Trophoblast cell (in vitro differentiated cells and primary cell): ENCODE measurements around the gene CAPN2.

Experiments used
- DNase-seq, 2 donors: peaks; one replicate each; pipeline ENCODE4 v3.0.0-alpha.2; 2016
- H2AFZ ChIP-seq: 2 replicates; pipeline ENCODE4 v1.6.1; 2013; ENCODE audit warnings: low read length, moderate library complexity, mild to moderate bottlenecking; ENCODE audit not compliant: insufficient read depth, poor library complexity
- H2AK5ac ChIP-seq: 2 replicates; pipeline ENCODE4 v1.6.1; 2013; ENCODE audit warnings: mild to moderate bottlenecking, low read length
- H2BK120ac ChIP-seq: 2 replicates; pipeline ENCODE4 v1.6.1; 2013; ENCODE audit warnings: low read length, mild to moderate bottlenecking, moderate library complexity; ENCODE audit not compliant: insufficient read depth, poor library complexity
- H2BK12ac ChIP-seq: 2 replicates; pipeline ENCODE4 v1.6.1; 2013; ENCODE audit warnings: mild to moderate bottlenecking, low read length, moderate library complexity
- H2BK5ac ChIP-seq: 2 replicates; pipeline ENCODE4 v1.6.1; 2013; ENCODE audit warnings: low read length, low read depth, moderate library complexity, mild to moderate bottlenecking; ENCODE audit not compliant: poor library complexity
- H3K14ac ChIP-seq: 2 replicates; pipeline ENCODE4 v1.6.1; 2013; ENCODE audit warnings: mild to moderate bottlenecking, low read length
- H3K18ac ChIP-seq: 2 replicates; pipeline ENCODE4 v1.6.1; 2013; ENCODE audit warnings: mild to moderate bottlenecking, low read length
- H3K23ac ChIP-seq: 2 replicates; pipeline ENCODE4 v1.6.1; 2013; ENCODE audit warnings: low read length
- H3K27ac ChIP-seq: 2 replicates; pipeline ENCODE4 v1.5.1; 2013; ENCODE audit warnings: low read depth, mild to moderate bottlenecking, inconsistent platforms, low read length, moderate library complexity
- H3K27me3 ChIP-seq: 2 replicates; pipeline ENCODE4 v1.6.1; 2013; ENCODE audit warnings: inconsistent platforms, mild to moderate bottlenecking, low read length, moderate library complexity; ENCODE audit not compliant: insufficient read depth
- H3K36me3 ChIP-seq, 2 experiments: 1 replicate in 1 of 2; 2 replicates in 1 of 2; pipeline ENCODE4 v1.6.1; 2013; ENCODE audit warnings: low read length in 2 of 2, mild to moderate bottlenecking in 2 of 2, moderate library complexity in 1 of 2; ENCODE audit not compliant: insufficient read depth in 2 of 2, control insufficient read depth in 1 of 2
- H3K4ac ChIP-seq: 2 replicates; pipeline ENCODE4 v1.6.1; 2013; ENCODE audit warnings: low read depth, mild to moderate bottlenecking, low read length, moderate library complexity
- H3K4me1 ChIP-seq, 2 experiments: 1 replicate in 1 of 2; 2 replicates in 1 of 2; pipeline ENCODE4 v1.6.1; 2013; ENCODE audit warnings: low read length in 2 of 2, mild to moderate bottlenecking in 2 of 2, moderate library complexity in 1 of 2; ENCODE audit not compliant: insufficient read depth in 2 of 2, control insufficient read depth in 1 of 2
- H3K4me2 ChIP-seq: 2 replicates; pipeline ENCODE4 v1.6.1; 2013; ENCODE audit warnings: inconsistent platforms, mild to moderate bottlenecking, low read length, moderate library complexity
- H3K4me3 ChIP-seq: 2 replicates; pipeline ENCODE4 v1.5.1; 2013; ENCODE audit warnings: mild to moderate bottlenecking, low read depth, low read length, inconsistent platforms
- H3K79me1 ChIP-seq: one replicate; pipeline ENCODE4 v1.6.1; 2013; ENCODE audit warnings: low read length
- H3K79me2 ChIP-seq: 2 replicates; pipeline ENCODE4 v1.6.1; 2013; ENCODE audit warnings: low read length, mild to moderate bottlenecking; ENCODE audit not compliant: control insufficient read depth, insufficient read depth, poor library complexity
- H3K9ac ChIP-seq: 2 replicates; pipeline ENCODE4 v1.6.1; 2013; ENCODE audit warnings: mild to moderate bottlenecking, low read length
- H3K9me3 ChIP-seq: 2 replicates; pipeline ENCODE4 v1.6.1; 2013; ENCODE audit warnings: low read depth, mild to moderate bottlenecking, control low read depth, inconsistent platforms, low read length; ENCODE audit not compliant: insufficient read depth
- H4K12ac ChIP-seq: 2 replicates; pipeline ENCODE4 v1.6.1; 2013; ENCODE audit warnings: low read depth, mild to moderate bottlenecking, low read length, moderate library complexity
- H4K8ac ChIP-seq: 2 replicates; pipeline ENCODE4 v1.6.1; 2013; ENCODE audit warnings: low read depth, mild to moderate bottlenecking, low read length, moderate library complexity
- H4K91ac ChIP-seq: one replicate; pipeline ENCODE4 v1.6.1; 2013; ENCODE audit warnings: low read depth, mild to moderate bottlenecking, low read length, moderate library complexity
- WGBS: extraction: QIAGEN DNeasy Blood & Tissue Kit; methylation state at CpG from one replicate; pipeline ENCODE4 v1.1.7; 2013; ENCODE audit warnings: missing lambda C conversion rate; ENCODE audit not compliant: insufficient read length, insufficient coverage; ENCODE audit errors: extremely low coverage; 5-methylcytosine and 5-hydroxymethylcytosine counted together

CAPN2 gene

GRCh38 chr1:223708651-223709268, 3.6 kb upstream of the CAPN2 start:
- Histone ChIP-seq H3K4me3 (no peak overlapping the region), H3K27ac (no peak overlapping the region), H2BK120ac (peak overlapping the region; percentile 15), H3K79me2 (peaks cover 9% of the 10 kb centered on the region), H3K4me1 (peaks cover 16 to 23% of the 10 kb centered on the region in 2 experiments), H3K9me3 (no peaks in the 10 kb centered on the region), H3K36me3 (no peaks in the 10 kb centered on the region), H2BK12ac (peak overlapping the region; percentile 63), H3K27me3 (no peaks in the 10 kb centered on the region), H3K4ac (peak overlapping the region; percentile 4), H3K18ac (no peak overlapping the region), H3K14ac (peak overlapping the region; percentile 28), H2AFZ (no peak overlapping the region), H2AK5ac (no peak overlapping the region), H4K91ac (peak overlapping the region; percentile 31), H3K79me1 (peaks cover 36% of the 10 kb centered on the region), H3K23ac (no peak overlapping the region), H2BK5ac (no peak overlapping the region), H4K8ac (no peak overlapping the region), H3K4me2 (no peak overlapping the region), H3K9ac (no peak overlapping the region), H4K12ac (no peak overlapping the region)
- DNase-seq: no peak
- WGBS: no CpG with 5 or more reads among the region's 3 CpGs

DNA sequence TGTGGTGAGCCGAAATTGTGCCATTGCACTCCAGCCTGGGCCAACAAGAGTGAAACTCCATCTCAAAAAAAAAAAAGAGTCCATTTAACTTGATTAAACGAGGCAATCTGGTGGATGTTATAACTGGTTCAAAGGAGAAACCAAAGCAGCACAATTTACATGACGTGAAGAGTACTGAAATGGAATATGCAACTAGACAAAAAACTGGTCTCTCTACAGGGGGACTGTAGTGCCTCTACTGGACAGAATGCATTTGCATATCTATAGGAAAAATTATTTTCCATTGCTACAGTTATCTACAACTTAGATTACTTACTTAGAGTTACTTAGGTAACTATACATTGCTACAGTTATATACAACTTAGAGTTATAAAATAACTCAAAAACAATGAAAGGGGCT, 2.7 kb upstream of the CAPN2 start:
- Histone ChIP-seq H3K9ac (no peak overlapping the region), H2BK12ac (no peak overlapping the region), H2AK5ac (no peak overlapping the region), H3K18ac (no peak overlapping the region), H3K79me1 (peaks cover 36% of the 10 kb centered on the region), H3K4me1 (peaks cover 16 to 26% of the 10 kb centered on the region in 2 experiments), H4K8ac (no peak overlapping the region), H2BK120ac (no peak overlapping the region), H3K79me2 (peaks cover 9% of the 10 kb centered on the region), H4K12ac (no peak overlapping the region), H2BK5ac (no peak overlapping the region), H3K4ac (no peak overlapping the region), H4K91ac (no peak overlapping the region), H3K14ac (no peak overlapping the region), H3K27ac (no peak overlapping the region), H3K9me3 (no peaks in the 10 kb centered on the region), H3K4me3 (no peak overlapping the region), H3K36me3 (no peaks in the 10 kb centered on the region), H3K23ac (no peak overlapping the region), H2AFZ (no peak overlapping the region), H3K27me3 (no peaks in the 10 kb centered on the region), H3K4me2 (no peak overlapping the region)
- peak in 1 of 2 donors; percentile 58 for DNase-seq
- no CpG with 5 or more reads among the region's 3 CpGs for WGBS

DNA sequence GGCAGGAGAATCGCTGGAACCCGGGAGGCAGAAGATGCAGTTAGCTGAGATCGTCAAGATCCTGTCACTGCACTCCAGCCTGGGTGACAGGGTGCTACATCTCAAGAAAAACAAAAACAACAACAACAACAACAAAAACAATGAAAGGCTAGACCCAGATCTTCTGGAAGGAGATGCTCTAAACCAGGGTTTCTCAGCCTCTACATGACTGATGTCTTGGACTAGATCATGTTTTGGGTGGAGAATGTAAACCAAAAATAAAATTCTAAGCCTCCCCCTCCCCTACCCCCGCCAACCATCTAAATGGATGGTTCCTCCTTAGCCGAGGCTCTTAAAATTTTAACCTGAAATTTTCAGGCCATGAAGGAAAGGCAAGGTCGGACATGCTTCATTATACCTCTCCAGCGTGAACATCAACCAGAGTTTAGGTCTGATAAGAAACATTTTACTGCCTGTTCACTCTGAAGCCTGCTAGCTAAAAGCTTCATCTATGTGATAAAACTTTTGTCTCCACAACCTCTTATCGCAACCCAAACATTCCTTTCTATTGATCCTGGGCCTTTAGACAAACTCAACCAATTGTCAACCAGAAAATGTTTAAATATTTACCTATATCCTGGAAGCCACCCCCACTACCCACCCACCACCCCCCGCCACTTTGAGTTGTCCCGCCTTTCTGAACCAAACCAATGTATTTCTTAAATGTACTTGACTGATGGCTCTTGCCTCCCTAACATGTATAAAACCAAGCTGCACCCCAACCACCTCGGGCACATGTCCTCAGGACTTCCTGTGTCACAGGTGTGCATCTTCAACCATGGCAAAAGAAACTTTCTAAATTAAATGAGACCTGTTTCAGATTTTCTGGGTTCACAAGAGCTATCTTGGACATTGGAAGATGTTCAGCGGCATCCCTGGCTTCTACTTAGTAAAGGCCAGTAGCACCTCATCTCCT, 1.9 kb upstream of the CAPN2 start:
- H3K4me2 ChIP-seq: no peak overlapping the region
- H3K4ac ChIP-seq: no peak overlapping the region
- no peak overlapping the region for H2BK120ac ChIP-seq
- H3K9me3 ChIP-seq: no peaks in the 10 kb centered on the region
- H3K4me1 ChIP-seq: peaks cover 19 to 32% of the 10 kb centered on the region in 2 experiments
- no peaks in the 10 kb centered on the region for H3K36me3 ChIP-seq
- no peak overlapping the region for H3K18ac ChIP-seq
- H2BK5ac ChIP-seq: no peak overlapping the region
- H3K9ac ChIP-seq: no peak overlapping the region
- H3K4me3 ChIP-seq: no peak overlapping the region
- H4K8ac ChIP-seq: no peak overlapping the region
- no peak overlapping the region for H4K12ac ChIP-seq
- H3K27me3 ChIP-seq: no peaks in the 10 kb centered on the region
- WGBS: no CpG with 5 or more reads among the region's 12 CpGs
- H3K23ac ChIP-seq: no peak overlapping the region
- H3K79me2 ChIP-seq: peaks cover 12% of the 10 kb centered on the region
- no peak for DNase-seq
- no peak overlapping the region for H2AK5ac ChIP-seq
- H2BK12ac ChIP-seq: no peak overlapping the region
- no peak overlapping the region for H3K27ac ChIP-seq
- peaks cover 37% of the 10 kb centered on the region for H3K79me1 ChIP-seq
- H4K91ac ChIP-seq: no peak overlapping the region
- no peak overlapping the region for H3K14ac ChIP-seq
- H2AFZ ChIP-seq: no peak overlapping the region

GRCh38 chr1:223711173-223711572, 1.2 kb upstream of the CAPN2 start:
- no peak overlapping the region for H2BK12ac ChIP-seq
- peaks cover 0 to under 1% of the 10 kb centered on the region in 2 experiments for H3K36me3 ChIP-seq
- no peak overlapping the region for H3K23ac ChIP-seq
- no peaks in the 10 kb centered on the region for H3K9me3 ChIP-seq
- no CpG with 5 or more reads among the region's 1 CpG for WGBS
- no peaks in the 10 kb centered on the region for H3K27me3 ChIP-seq
- peaks cover 19 to 35% of the 10 kb centered on the region in 2 experiments for H3K4me1 ChIP-seq
- H3K9ac ChIP-seq: no peak overlapping the region
- H2AFZ ChIP-seq: no peak overlapping the region
- peaks cover 12% of the 10 kb centered on the region for H3K79me2 ChIP-seq
- H2AK5ac ChIP-seq: no peak overlapping the region
- no peak overlapping the region for H3K4me2 ChIP-seq
- no peak overlapping the region for H3K4me3 ChIP-seq
- H3K4ac ChIP-seq: no peak overlapping the region
- H3K14ac ChIP-seq: no peak overlapping the region
- no peak overlapping the region for H3K18ac ChIP-seq
- H3K79me1 ChIP-seq: peaks cover 38% of the 10 kb centered on the region
- no peak overlapping the region for H2BK5ac ChIP-seq
- H4K8ac ChIP-seq: no peak overlapping the region
- H4K91ac ChIP-seq: no peak overlapping the region
- no peak overlapping the region for H2BK120ac ChIP-seq
- no peak overlapping the region for H4K12ac ChIP-seq
- DNase-seq: no peak
- no peak overlapping the region for H3K27ac ChIP-seq
